Muscle layer of duodenum (tissue), 2 donors: ENCODE results near the gene TMEM178A.
"Not testable (repeated sequence)": the region's sequence is repeated elsewhere in the genome, so short reads cannot be mapped to it uniquely, and the experiment has no call there.

ENCODE experiments used
- H3K27ac ChIP-seq: one replicate; pipeline ENCODE4 v1.7.0; 2013; ENCODE audit warnings: mild to moderate bottlenecking, low read length
- H3K27me3 ChIP-seq: one replicate; pipeline ENCODE4 v1.7.0; 2013; ENCODE audit warnings: low read depth, mild to moderate bottlenecking, control low read depth, low read length
- H3K36me3 ChIP-seq, 2 donors: one replicate each; pipeline ENCODE4 v1.7.0; 2013; ENCODE audit warnings: low read length in 2 of 2, control low read depth in 1 of 2, mild to moderate bottlenecking in 1 of 2; ENCODE audit not compliant: insufficient read depth in 2 of 2, control insufficient read depth in 1 of 2
- H3K4me1 ChIP-seq, 2 donors: one replicate each; pipeline ENCODE4 v1.7.0; 2013; ENCODE audit warnings: low read length in 2 of 2, mild to moderate bottlenecking in 2 of 2, control low read depth in 1 of 2, moderate library complexity in 1 of 2; ENCODE audit not compliant: insufficient read depth in 2 of 2, control insufficient read depth in 1 of 2
- H3K4me3 ChIP-seq, 2 donors: one replicate each; pipeline ENCODE4 v1.7.0; 2013; ENCODE audit warnings: low read length in 2 of 2, low read depth in 1 of 2, mild to moderate bottlenecking in 1 of 2
- H3K9me3 ChIP-seq, 2 donors: one replicate each; pipeline ENCODE4 v1.7.0; 2013; ENCODE audit warnings: low read length in 2 of 2, control low read depth in 1 of 2, mild to moderate bottlenecking in 1 of 2; ENCODE audit not compliant: control insufficient read depth in 1 of 2
- donor health status: healthy.

TMEM178A gene

GRCh38 chr2:39665811-39666490 lies at the start of gene TMEM178A:
Gene TMEM178A, plus strand, starts transcription at chr2:39665917. Its CDS starts 58 bp downstream, at chr2:39665975.
- peak within 1 kb of the TSS; percentile 43 to 67 for H3K4me3 ChIP-seq
- H3K27ac ChIP-seq: no peak within 1 kb of the TSS
- no peaks in the 10 kb centered on the region for H3K36me3 ChIP-seq
- H3K27me3 ChIP-seq: peaks cover 9% of the 10 kb centered on the region
- peaks cover 0 to 8% of the 10 kb centered on the region in 2 donors for H3K4me1 ChIP-seq
- no peaks in the 10 kb centered on the region for H3K9me3 ChIP-seq

DNA sequence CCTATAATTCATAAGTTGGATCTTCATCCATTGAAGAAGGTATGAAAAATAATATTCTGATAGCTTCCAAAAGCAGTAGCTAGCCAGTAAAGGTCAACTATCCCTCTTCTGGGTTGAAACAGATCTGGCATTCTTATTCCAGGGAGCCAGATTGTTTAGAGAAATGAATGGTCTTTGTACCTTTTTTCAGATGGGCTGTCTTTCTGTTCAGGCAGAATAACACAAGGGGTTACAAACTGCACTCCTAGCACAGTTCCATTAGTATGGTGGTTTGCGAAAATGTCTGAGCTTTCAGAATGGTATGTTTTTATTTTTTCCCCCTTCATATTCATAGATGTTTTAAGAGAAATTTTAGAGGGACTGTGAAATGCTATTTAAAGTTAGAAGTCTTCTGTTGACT lies 47.5 kb upstream of the TMEM178A start:
- H3K9me3 ChIP-seq: no peaks in the 10 kb centered on the region
- no peaks in the 10 kb centered on the region for H3K36me3 ChIP-seq
- H3K27ac ChIP-seq: no peak overlapping the region
- H3K4me1 ChIP-seq: no peaks in the 10 kb centered on the region
- H3K4me3 ChIP-seq: no peak overlapping the region
- no peaks in the 10 kb centered on the region for H3K27me3 ChIP-seq

DNA sequence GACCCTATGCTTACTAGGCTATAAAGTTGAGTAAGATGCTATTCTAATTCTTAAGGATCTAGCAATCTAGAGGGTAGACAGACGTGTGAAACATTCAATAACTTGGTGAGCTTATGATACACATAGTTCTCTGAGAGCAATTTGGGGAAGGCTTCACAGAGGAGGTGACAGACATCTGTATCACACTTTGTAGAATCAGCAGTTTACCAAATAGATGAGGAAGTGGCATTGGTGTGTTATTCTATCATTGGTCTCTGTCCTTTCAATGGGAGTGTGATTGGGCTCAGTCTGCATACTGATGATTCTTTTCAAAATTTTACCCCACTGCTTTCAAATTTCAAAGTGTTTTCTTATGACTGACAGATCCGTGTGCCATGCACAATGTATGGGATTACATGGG lies 47.0 kb upstream of the TMEM178A start:
- no peaks in the 10 kb centered on the region for H3K27me3 ChIP-seq
- H3K4me1 ChIP-seq: no peaks in the 10 kb centered on the region
- no peak overlapping the region for H3K4me3 ChIP-seq
- no peaks in the 10 kb centered on the region for H3K36me3 ChIP-seq
- no peak overlapping the region for H3K27ac ChIP-seq
- H3K9me3 ChIP-seq: no peaks in the 10 kb centered on the region

- Histone ChIP-seq H3K27ac (no peak overlapping the region), H3K4me1 (peaks cover 0 to 5% of the 10 kb centered on the region in 2 donors), H3K27me3 (no peaks in the 10 kb centered on the region), H3K9me3 (no peaks in the 10 kb centered on the region), H3K36me3 (no peaks in the 10 kb centered on the region), H3K4me3 (no peak overlapping the region)
These were observed 45.6 kb upstream of the TMEM178A start for GRCh38 chr2:39620067-39620466.

GRCh38 chr2:39621596-39621995 lies 44.1 kb upstream of the TMEM178A start:
- no peaks in the 10 kb centered on the region for H3K9me3 ChIP-seq
- no peak overlapping the region for H3K27ac ChIP-seq
- no peaks in the 10 kb centered on the region for H3K27me3 ChIP-seq
- no peak overlapping the region for H3K4me3 ChIP-seq
- H3K4me1 ChIP-seq: peaks cover 0 to 9% of the 10 kb centered on the region in 2 donors
- no peaks in the 10 kb centered on the region for H3K36me3 ChIP-seq

- no peaks in the 10 kb centered on the region for H3K36me3 ChIP-seq
- no peak overlapping the region for H3K4me3 ChIP-seq
- no peaks in the 10 kb centered on the region for H3K9me3 ChIP-seq
- H3K4me1 ChIP-seq: peaks cover 0 to 9% of the 10 kb centered on the region in 2 donors
- H3K27ac ChIP-seq: no peak overlapping the region
- no peaks in the 10 kb centered on the region for H3K27me3 ChIP-seq
These were observed 42.9 kb upstream of the TMEM178A start for GRCh38 chr2:39622860-39623259.

DNA sequence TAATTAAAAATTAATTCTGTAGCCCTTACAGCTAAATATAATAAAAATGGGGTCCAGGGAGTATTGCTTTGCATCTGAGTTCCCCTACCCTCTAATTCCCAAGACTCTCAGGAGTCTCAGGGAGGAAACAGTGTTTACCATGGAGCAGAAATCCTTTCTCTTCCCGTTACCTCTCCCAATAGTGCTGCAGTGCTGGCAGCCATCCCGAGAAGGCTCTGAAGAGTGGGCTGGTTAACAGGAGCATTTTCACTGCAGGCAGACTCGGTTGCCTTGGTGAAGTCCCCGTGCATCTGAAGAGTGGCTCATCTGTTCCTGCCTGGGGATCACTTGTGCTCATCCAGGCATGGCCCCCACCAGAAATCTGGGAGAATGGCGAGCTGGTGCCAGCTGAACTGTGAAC lies 41.8 kb upstream of the TMEM178A start:
- H3K36me3 ChIP-seq: no peaks in the 10 kb centered on the region
- no peak overlapping the region for H3K27ac ChIP-seq
- no peaks in the 10 kb centered on the region for H3K9me3 ChIP-seq
- no peak overlapping the region for H3K4me3 ChIP-seq
- H3K27me3 ChIP-seq: no peaks in the 10 kb centered on the region
- peaks cover 0 to 9% of the 10 kb centered on the region in 2 donors for H3K4me1 ChIP-seq

GRCh38 chr2:39625193-39625926 lies 40.4 kb upstream of the TMEM178A start:
- Histone ChIP-seq H3K27me3 (no peaks in the 10 kb centered on the region), H3K4me3 (no peak overlapping the region), H3K4me1 (peaks cover 0 to 9% of the 10 kb centered on the region in 2 donors), H3K27ac (no peak overlapping the region), H3K36me3 (no peaks in the 10 kb centered on the region), H3K9me3 (no peaks in the 10 kb centered on the region)

DNA sequence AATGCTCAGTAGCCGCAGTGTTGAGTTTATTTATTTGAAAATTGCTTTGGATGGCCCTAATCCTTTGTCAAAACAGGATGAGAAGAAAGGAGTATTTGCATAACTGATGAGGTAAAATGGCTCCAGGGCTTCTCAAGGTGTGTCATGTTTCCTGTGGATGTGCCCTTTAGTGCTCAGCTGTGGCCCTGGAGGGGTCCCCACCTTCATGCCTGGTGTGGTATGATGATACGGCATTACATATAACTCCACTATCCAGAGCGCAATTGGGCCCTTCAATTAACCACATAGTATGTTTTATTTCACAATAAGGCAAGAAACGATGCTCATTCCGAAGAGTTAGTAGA lies 39.8 kb upstream of the TMEM178A start:
- Histone ChIP-seq H3K4me3 (no peak overlapping the region), H3K27ac (no peak overlapping the region), H3K36me3 (no peaks in the 10 kb centered on the region), H3K9me3 (no peaks in the 10 kb centered on the region), H3K27me3 (no peaks in the 10 kb centered on the region), H3K4me1 (peaks cover 0 to 9% of the 10 kb centered on the region in 2 donors)

DNA sequence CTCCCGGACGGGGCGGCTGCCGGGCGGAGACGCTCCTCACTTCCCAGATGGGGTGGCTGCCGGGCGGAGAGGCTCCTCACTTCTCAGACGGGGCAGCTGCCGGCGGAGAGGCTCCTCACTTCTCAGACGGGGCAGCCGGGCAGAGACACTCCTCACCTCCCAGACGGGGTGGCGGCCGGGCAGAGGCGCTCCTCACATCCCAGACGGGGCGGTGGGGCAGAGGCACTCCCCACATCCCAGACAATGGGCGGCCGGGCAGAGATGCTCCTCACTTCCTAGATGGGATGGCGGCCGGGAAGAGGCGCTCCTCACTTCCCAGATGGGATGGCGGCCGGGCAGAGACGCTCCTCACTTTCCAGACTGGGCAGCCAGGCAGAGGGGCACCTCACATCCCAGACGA lies 37.4 kb upstream of the TMEM178A start:
- H3K4me1 ChIP-seq, H3K36me3 ChIP-seq, H3K4me3 ChIP-seq, H3K27ac ChIP-seq, H3K27me3 ChIP-seq, H3K9me3 ChIP-seq: not testable (repeated sequence)

GRCh38 chr2:39629646-39630045 lies 36.1 kb upstream of the TMEM178A start:
- Histone ChIP-seq H3K27ac (no peak overlapping the region), H3K36me3 (no peaks in the 10 kb centered on the region), H3K9me3 (no peaks in the 10 kb centered on the region), H3K27me3 (no peaks in the 10 kb centered on the region), H3K4me1 (peaks cover 0 to 4% of the 10 kb centered on the region in 2 donors), H3K4me3 (no peak overlapping the region)

DNA sequence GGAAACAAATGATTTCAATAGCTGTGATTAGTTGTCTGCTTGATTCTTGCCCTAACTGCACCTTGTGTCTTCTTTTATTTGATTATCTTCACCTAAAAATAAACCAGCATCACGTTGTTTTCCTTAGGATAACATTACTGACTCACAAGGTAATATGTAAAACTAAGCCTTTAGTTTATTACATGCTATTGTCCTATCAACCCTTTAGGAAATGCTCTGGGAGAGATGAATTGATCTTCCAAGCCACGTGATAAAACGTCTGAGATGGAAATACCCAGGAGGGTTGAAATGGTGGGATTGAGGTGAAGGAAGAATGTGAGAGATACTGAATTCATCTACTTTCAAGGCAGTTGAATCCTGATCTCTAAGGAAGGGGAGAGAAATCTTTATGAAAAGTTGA lies 34.5 kb upstream of the TMEM178A start:
- H3K4me3 ChIP-seq: no peak overlapping the region
- no peaks in the 10 kb centered on the region for H3K27me3 ChIP-seq
- no peaks in the 10 kb centered on the region for H3K36me3 ChIP-seq
- H3K27ac ChIP-seq: no peak overlapping the region
- no peaks in the 10 kb centered on the region for H3K9me3 ChIP-seq
- no peaks in the 10 kb centered on the region for H3K4me1 ChIP-seq
